Measurements from ENCODE around the gene KLF17. TPM values are rescaled to one million over a fixed set of nuclear protein-coding genes. Genes with fewer than 3 reads are reported as not detected.

The KLF17 gene
- polyA plus RNA-seq, 1 donor (not counting 4 experiments of a cell fraction or from before 2014, with no cell fraction given), result not detected

- Histone ChIP-seq H4K20me1 (ENCODE audit: control insufficient read depth, extremely low read depth, insufficient read depth, low read length) (no peaks in the 10 kb centered on the region), H3K4me2 (ENCODE audit: control insufficient read depth, extremely low read depth, insufficient read depth, low read depth, low read length) (no peak overlapping the region), H3K27ac (ENCODE audit: control insufficient read depth, insufficient read depth, low read length) (no peak overlapping the region), H2AFZ (ENCODE audit: control insufficient read depth, low read length) (no peak overlapping the region), H3K4me3 (ENCODE audit: control insufficient read depth in 2 of 3, extremely low read depth in 1 of 3, insufficient read depth in 2 of 3, low read depth in 1 of 3, low read length in 3 of 3) (no peak overlapping the region), H3K9ac (ENCODE audit: control insufficient read depth, extremely low read depth, insufficient read depth, low read length) (no peak overlapping the region), H3K4me1 (ENCODE audit: control insufficient read depth, extremely low read depth, insufficient read depth, low read length) (no peaks in the 10 kb centered on the region), H3K27me3 (ENCODE audit: control insufficient read depth, extremely low read depth, insufficient read depth, low read length) (peaks cover 5% of the 10 kb centered on the region), H3K36me3 (ENCODE audit: control insufficient read depth in 2 of 2, extremely low read depth in 1 of 2, insufficient read depth in 2 of 2, low read length in 2 of 2) (no peaks in the 10 kb centered on the region), H3K9me1 (ENCODE audit: control insufficient read depth, extremely low read depth, insufficient read depth, low read length) (no peaks in the 10 kb centered on the region), H3K79me2 (ENCODE audit: control insufficient read depth, insufficient read depth, low read length) (no peaks in the 10 kb centered on the region), H3K9me3 (ENCODE audit: control insufficient read depth, low read depth, low read length) (no peaks in the 10 kb centered on the region)
- TF ChIP-seq CTCF (optimal IDR thresholded peaks at IDR 0.05 in 1 of 3, IDR thresholded peaks at IDR 0.05 in 1 of 3, conservative IDR thresholded peaks at IDR 0.05 in 1 of 3; ENCODE audit: extremely low read depth in 1 of 3, insufficient read depth in 2 of 3, low read length in 3 of 3) (no peak), EZH2 (IDR thresholded peaks at IDR 0.05; ENCODE audit: low read length) (no peak)
- no peak for FAIRE-seq
- DNase-seq (ENCODE audit: low read depth, low spot score), result no peak
- dilution Hi-C loops (cut with MboI; ENCODE audit: extremely low pct_ligation_motif_present, low sequenced_read_pairs), result no loop called here
Measured at GRCh38 chr1:44147582-44147981, 29.0 kb downstream of the KLF17 start.

- Histone ChIP-seq H3K4me1 (ENCODE audit: control insufficient read depth, extremely low read depth, insufficient read depth, low read length) (peaks cover 5% of the 10 kb centered on the region), H3K9ac (ENCODE audit: control insufficient read depth, extremely low read depth, insufficient read depth, low read length) (no peak overlapping the region), H4K20me1 (ENCODE audit: control insufficient read depth, extremely low read depth, insufficient read depth, low read length) (no peaks in the 10 kb centered on the region), H3K27me3 (ENCODE audit: control insufficient read depth, extremely low read depth, insufficient read depth, low read length) (peaks cover 5% of the 10 kb centered on the region), H3K36me3 (ENCODE audit: control insufficient read depth in 2 of 2, extremely low read depth in 1 of 2, insufficient read depth in 2 of 2, low read length in 2 of 2) (no peaks in the 10 kb centered on the region), H2AFZ (ENCODE audit: control insufficient read depth, low read length) (no peak overlapping the region), H3K4me3 (ENCODE audit: control insufficient read depth in 2 of 3, extremely low read depth in 1 of 3, insufficient read depth in 2 of 3, low read depth in 1 of 3, low read length in 3 of 3) (no peak overlapping the region), H3K4me2 (ENCODE audit: control insufficient read depth, extremely low read depth, insufficient read depth, low read depth, low read length) (no peak overlapping the region), H3K27ac (ENCODE audit: control insufficient read depth, insufficient read depth, low read length) (no peak overlapping the region), H3K9me1 (ENCODE audit: control insufficient read depth, extremely low read depth, insufficient read depth, low read length) (no peaks in the 10 kb centered on the region), H3K9me3 (ENCODE audit: control insufficient read depth, low read depth, low read length) (no peaks in the 10 kb centered on the region), H3K79me2 (ENCODE audit: control insufficient read depth, insufficient read depth, low read length) (no peaks in the 10 kb centered on the region)
- FAIRE-seq (no peak), DNase-seq (ENCODE audit: low read depth, low spot score) (no peak)
- dilution Hi-C loops (cut with MboI; ENCODE audit: extremely low pct_ligation_motif_present, low sequenced_read_pairs), result no loop called here
- TF ChIP-seq CTCF (optimal IDR thresholded peaks at IDR 0.05 in 1 of 3, IDR thresholded peaks at IDR 0.05 in 1 of 3, conservative IDR thresholded peaks at IDR 0.05 in 1 of 3; ENCODE audit: extremely low read depth in 1 of 3, insufficient read depth in 2 of 3, low read length in 3 of 3), result no peak
- TF ChIP-seq EZH2 (IDR thresholded peaks at IDR 0.05; ENCODE audit: low read length), result no peak
Measured at GRCh38 chr1:44151332-44151731, 32.7 kb downstream of the KLF17 start.
